ENCODE measurements around the gene FAAP100.

The FAAP100 gene

DNA sequence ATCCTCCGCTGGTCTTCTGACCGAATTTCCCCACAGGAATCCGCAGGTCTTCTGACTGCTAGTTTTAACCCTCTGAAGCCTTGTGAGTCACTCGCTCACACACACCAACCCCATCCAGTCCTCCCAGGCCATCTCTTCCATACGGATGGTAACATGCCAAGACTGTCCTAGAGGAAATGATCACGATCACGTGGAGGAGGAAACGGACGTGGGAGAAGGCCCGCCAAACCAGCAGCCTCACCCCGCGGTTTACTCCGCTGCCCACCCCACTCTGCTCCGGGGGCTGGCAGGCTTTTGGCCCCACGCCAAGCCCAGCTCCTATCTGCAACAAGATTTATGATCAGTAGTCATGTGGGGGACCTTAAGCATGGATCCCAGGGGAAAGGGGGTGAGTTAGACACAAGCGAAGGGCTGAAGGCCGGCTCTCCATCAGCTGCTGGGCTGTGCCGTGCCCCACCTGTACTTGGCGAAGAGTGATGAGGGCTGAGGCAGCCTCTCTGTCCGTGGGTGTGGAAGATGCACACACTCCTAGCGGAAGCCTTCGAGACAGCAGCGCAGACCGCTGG is 1.5 kb upstream of the FAAP100 start:
- ChIA-PET CTCF (interaction anchor here (0.5 kb wide), 1 partner anchor 302 kb away, joined by 4 read pairs; no protein-coding TSS in a partner anchor), POLR2A (no interaction called here)
- TF ChIP-seq, protein P1, sequence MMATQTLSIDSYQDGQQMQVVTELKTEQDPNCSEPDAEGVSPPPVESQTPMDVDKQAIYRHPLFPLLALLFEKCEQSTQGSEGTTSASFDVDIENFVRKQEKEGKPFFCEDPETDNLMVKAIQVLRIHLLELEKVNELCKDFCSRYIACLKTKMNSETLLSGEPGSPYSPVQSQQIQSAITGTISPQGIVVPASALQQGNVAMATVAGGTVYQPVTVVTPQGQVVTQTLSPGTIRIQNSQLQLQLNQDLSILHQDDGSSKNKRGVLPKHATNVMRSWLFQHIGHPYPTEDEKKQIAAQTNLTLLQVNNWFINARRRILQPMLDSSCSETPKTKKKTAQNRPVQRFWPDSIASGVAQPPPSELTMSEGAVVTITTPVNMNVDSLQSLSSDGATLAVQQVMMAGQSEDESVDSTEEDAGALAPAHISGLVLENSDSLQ (IDR thresholded peaks at IDR 0.05): no peak
- TF ChIP-seq SUZ12 (IDR thresholded peaks at IDR 0.05) (no peak), FOXK2 (IDR thresholded peaks at IDR 0.05) (no peak), FOXA1 (IDR thresholded peaks at IDR 0.05) (no peak), SP1 (IDR thresholded peaks at IDR 0.05) (no peak), NFRKB (IDR thresholded peaks at IDR 0.05) (no peak)
- no peak for DNase-seq (ENCODE audit: extremely low spot score)

GRCh38 chr17:81553018-81553615 is 964 bp upstream of the FAAP100 start:
- CTCF ChIA-PET: interaction anchor here (0.5 to 0.9 kb wide), 3 partner anchors 111 to 298 kb away, joined by 3 read pairs; no protein-coding TSS in a partner anchor
- POLR2A ChIA-PET: interaction anchor here (0.8 to 2.9 kb wide), 16 partner anchors 10 to 150 kb away, joined by 3 to 28 read pairs (median 5); partner anchors contain the start of genes ACTG1 and MRPL12
- no peak for TF ChIP-seq HDGF (IDR thresholded peaks at IDR 0.05; ENCODE audit: borderline replicate concordance)
- no peak for TF ChIP-seq FOXK2 (IDR thresholded peaks at IDR 0.05)
- TF ChIP-seq LEF1 (IDR thresholded peaks at IDR 0.05; ENCODE audit: borderline replicate concordance): no peak
- TF ChIP-seq ZNF384 (IDR thresholded peaks at IDR 0.05): no peak
- TF ChIP-seq FOXA1 (IDR thresholded peaks at IDR 0.05): no peak
- TF ChIP-seq CTBP1 (IDR thresholded peaks at IDR 0.05; ENCODE audit: borderline replicate concordance): no peak
- no peak for TF ChIP-seq ARNT (IDR thresholded peaks at IDR 0.05)
- TF ChIP-seq TARDBP (IDR thresholded peaks at IDR 0.05): no peak
- TF ChIP-seq, protein P1 (IDR thresholded peaks at IDR 0.05): no peak
- TF ChIP-seq FOXM1 (IDR thresholded peaks at IDR 0.05; ENCODE audit: borderline replicate concordance): no peak
- no peak for TF ChIP-seq SUZ12 (IDR thresholded peaks at IDR 0.05)
- TF ChIP-seq L3MBTL2 (conservative IDR thresholded peaks at IDR 0.05): no peak; the same call in none of the 2 replicates
- no peak for TF ChIP-seq SP1 (IDR thresholded peaks at IDR 0.05)
- TF ChIP-seq ELF4 (IDR thresholded peaks at IDR 0.05): no peak
- peak; percentile 79 for DNase-seq (ENCODE audit: extremely low spot score)

GRCh38 chr17:81551458-81552243 is 502 bp downstream of the FAAP100 start:
- POLR2A ChIA-PET: interaction anchor here (0.8 to 2.9 kb wide), 16 partner anchors 9 to 258 kb away, joined by 3 to 28 read pairs (median 5); partner anchors contain the start of genes ACTG1, FSCN2 and MRPL12
- peak; percentile 39 for DNase-seq (ENCODE audit: extremely low spot score)
- CTCF ChIA-PET: interaction anchor here (0.9 to 1.0 kb wide), 2 partner anchors 296 to 299 kb away, joined by 3 to 5 read pairs; no protein-coding TSS in a partner anchor
- TF ChIP-seq L3MBTL2 (conservative IDR thresholded peaks at IDR 0.05) (no peak), HDGF (IDR thresholded peaks at IDR 0.05; ENCODE audit: borderline replicate concordance) (no peak), LEF1 (IDR thresholded peaks at IDR 0.05; ENCODE audit: borderline replicate concordance) (no peak)
- TF ChIP-seq, protein P1 (IDR thresholded peaks at IDR 0.05): no peak

DNA sequence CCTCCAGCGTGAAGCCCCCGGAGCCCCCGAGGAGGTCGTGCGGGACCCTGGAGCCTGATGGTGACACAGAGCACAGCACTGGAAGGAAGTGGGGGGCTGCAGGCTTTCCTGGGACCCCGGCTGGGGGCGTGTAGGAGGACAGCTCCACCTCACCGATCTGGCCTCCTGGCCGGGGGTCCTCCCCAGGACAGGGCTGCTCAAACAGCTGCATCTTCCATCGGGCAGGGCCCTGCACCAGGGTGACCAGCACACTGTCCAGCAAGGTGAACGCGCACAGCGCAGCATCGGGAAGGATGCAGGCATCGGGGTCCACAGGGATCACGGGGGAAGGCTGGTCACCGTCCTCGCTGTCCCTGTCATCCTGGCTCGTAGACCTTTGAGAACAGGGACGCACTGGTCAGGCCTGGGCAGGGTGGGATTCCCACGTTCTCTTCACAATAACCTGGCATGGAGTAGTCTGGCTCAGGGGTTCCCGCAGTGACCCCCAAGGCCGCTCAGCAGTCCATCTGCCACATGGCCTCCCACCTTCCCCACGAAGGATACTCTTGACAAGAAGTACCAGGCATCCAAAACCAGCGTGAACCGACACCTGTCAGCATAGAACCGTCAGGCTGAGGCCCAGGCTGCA is 1.2 kb downstream of the FAAP100 start:
- ChIA-PET POLR2A (interaction anchor here (1.0 to 2.9 kb wide), 5 partner anchors 8 to 257 kb away, joined by 3 to 28 read pairs (median 16); no protein-coding TSS in a partner anchor), CTCF (interaction anchor here (0.5 kb wide), 1 partner anchor 66 kb away, joined by 3 read pairs; no protein-coding TSS in a partner anchor)
- DNase-seq (ENCODE audit: extremely low spot score): no peak
- no peak for TF ChIP-seq TARDBP (IDR thresholded peaks at IDR 0.05)
- TF ChIP-seq ARNT (IDR thresholded peaks at IDR 0.05): no peak
- TF ChIP-seq, protein P1 (IDR thresholded peaks at IDR 0.05): no peak
- no peak for TF ChIP-seq LEF1 (IDR thresholded peaks at IDR 0.05; ENCODE audit: borderline replicate concordance)

- no peak for DNase-seq (ENCODE audit: extremely low spot score)
- ChIA-PET CTCF (interaction anchor here (0.5 kb wide), 1 partner anchor 65 kb away, joined by 3 read pairs; no protein-coding TSS in a partner anchor), POLR2A (interaction anchor here (2.6 to 2.9 kb wide), 2 partner anchors 7 to 18 kb away, joined by 22 to 28 read pairs; no protein-coding TSS in a partner anchor)
- no peak for TF ChIP-seq FOXK2 (IDR thresholded peaks at IDR 0.05)
- no peak for TF ChIP-seq L3MBTL2 (conservative IDR thresholded peaks at IDR 0.05)
- no peak for TF ChIP-seq ARNT (IDR thresholded peaks at IDR 0.05)
- no peak for TF ChIP-seq HDGF (IDR thresholded peaks at IDR 0.05; ENCODE audit: borderline replicate concordance)
These were observed 1.9 kb downstream of the FAAP100 start for GRCh38 chr17:81550285-81550684.

Data from HEK293T (cell line).